HuH-7 (cell line): Measurements from ENCODE around the gene MIAT.
"Not testable (repeated sequence)": the region's sequence is repeated elsewhere in the genome, so short reads cannot be mapped to it uniquely, and the experiment has no call there.

Experiments
- DNase-seq: peaks from one replicate; pipeline ENCODE4 v3.0.0; 2011; ENCODE audit warnings: low spot score

The MIAT gene

GRCh38 chr22:26700462-26700861 is 43.1 kb downstream of the MIAT start:
- no peak for DNase-seq

- DNase-seq, result no peak
Observed at GRCh38 chr22:26700886-26701285, 43.5 kb downstream of the MIAT start.

GRCh38 chr22:26701323-26701722 is 43.9 kb downstream of the MIAT start:
- no peak for DNase-seq

- DNase-seq, result no peak
Observed at GRCh38 chr22:26702906-26703830, 45.8 kb downstream of the MIAT start.

GRCh38 chr22:26705379-26705778 is 48.0 kb downstream of the MIAT start:
- DNase-seq, result not testable (repeated sequence)

GRCh38 chr22:26707090-26707489 is 49.7 kb downstream of the MIAT start:
- DNase-seq, result no peak

- DNase-seq, result no peak
Observed at GRCh38 chr22:26707581-26707980, 50.2 kb downstream of the MIAT start.

- no peak for DNase-seq
Observed at GRCh38 chr22:26708256-26709009, 51.0 kb downstream of the MIAT start.

- DNase-seq, result no peak
Observed at GRCh38 chr22:26709617-26710390, 52.4 kb downstream of the MIAT start.

GRCh38 chr22:26711205-26711963 is 54.0 kb downstream of the MIAT start:
- no peak for DNase-seq

- no peak for DNase-seq
Observed at GRCh38 chr22:26712158-26712557, 54.8 kb downstream of the MIAT start.

- no peak for DNase-seq
Observed at GRCh38 chr22:26713823-26714449, 56.5 kb downstream of the MIAT start.

GRCh38 chr22:26714971-26715370 is 57.6 kb downstream of the MIAT start:
- DNase-seq, result no peak

- DNase-seq, result no peak
Observed at GRCh38 chr22:26715392-26715936, 58.1 kb downstream of the MIAT start.

GRCh38 chr22:26718488-26718887 is 61.1 kb downstream of the MIAT start:
- DNase-seq, result no peak

- DNase-seq, result no peak
Observed at GRCh38 chr22:26718905-26719304, 61.5 kb downstream of the MIAT start.

GRCh38 chr22:26722159-26722558 is 64.8 kb downstream of the MIAT start:
- no peak for DNase-seq

GRCh38 chr22:26724414-26724813 is 67.0 kb downstream of the MIAT start:
- DNase-seq, result no peak

GRCh38 chr22:26725012-26725676 is 67.8 kb downstream of the MIAT start:
- DNase-seq, result no peak
